PC-3 (cell line): Measurements from ENCODE around the gene ANKZF1. TPM values are rescaled to one million over a fixed set of nuclear protein-coding genes. Genes with fewer than 3 reads are reported as not detected.
A peak's percentile ranks its signal among the peaks of the same experiment; 100 is the strongest.

ENCODE experiments used
- ATAC-seq: fragments of 200-7000 bp; cut with Tn5 transposase; 2 replicates; pipeline ENCODE4 v1.9.1; 2020; ENCODE audit warnings: mild to moderate bottlenecking, moderate library complexity
- BruUV-seq: library from RNA; stranded (reverse); fragments of 400-500 nt; replicated peaks from 2 replicates; lab custom pipeline; 2021; lab: Mats Ljungman, UMichigan
- CTCF ChIA-PET: fragments of 300-600 bp; sonication (Branson Sonifier 250); formaldehyde crosslinking; loops from one replicate; lab custom pipeline; 2022; ENCODE audit warnings: antibody characterized with exemption; lab: Charles Lee
- POLR2A ChIA-PET: fragments of 300-600 bp; sonication (Branson Sonifier 250); formaldehyde crosslinking; loops from one replicate; lab custom pipeline; 2022; ENCODE audit warnings: antibody characterized with exemption; ENCODE audit not compliant: unreplicated experiment; lab: Charles Lee
- DNase-seq: peaks from one replicate; pipeline ENCODE4 v3.0.0-alpha.2; 2015
- H2AFZ ChIP-seq: fragments of 300-600 bp; sonication (generic); 2 replicates; pipeline ENCODE4 v1.6.0; 2016; ENCODE audit warnings: antibody characterized with exemption, low read length
- H3F3A ChIP-seq: fragments of 300-600 bp; sonication (generic); one replicate; pipeline ENCODE4 v1.6.0; 2017; ENCODE audit warnings: antibody characterized with exemption, low read length, control low read depth, mild to moderate bottlenecking; ENCODE audit not compliant: unreplicated experiment
- H3K27ac ChIP-seq: fragments of 300-600 bp; sonication (generic); 2 replicates; pipeline ENCODE4 v1.5.1; 2016; ENCODE audit warnings: mild to moderate bottlenecking, low read length
- H3K27me3 ChIP-seq: fragments of 300-600 bp; sonication (generic); 2 replicates; pipeline ENCODE4 v1.6.1; 2016; ENCODE audit warnings: low read length, mixed read lengths
- H3K36me3 ChIP-seq: fragments of 300-600 bp; sonication (generic); 2 replicates; pipeline ENCODE4 v1.6.1; 2016; ENCODE audit warnings: low read depth, mixed run types, low read length, mixed read lengths
- H3K4me1 ChIP-seq: fragments of 300-600 bp; sonication (generic); 2 replicates; pipeline ENCODE4 v1.5.1; 2016; ENCODE audit warnings: low read length; ENCODE audit not compliant: insufficient read depth
- H3K4me2 ChIP-seq: fragments of 300-600 bp; sonication (generic); 2 replicates; pipeline ENCODE4 v1.6.0; 2016; ENCODE audit warnings: low read length
- H3K4me3 ChIP-seq: fragments of 300-600 bp; sonication (generic); 2 replicates; pipeline ENCODE4 v1.5.1; 2016; ENCODE audit warnings: mild to moderate bottlenecking, low read length, mixed read lengths
- H3K79me2 ChIP-seq: fragments of 300-600 bp; sonication (generic); 2 replicates; pipeline ENCODE4 v1.6.1; 2017; ENCODE audit warnings: low read length, mixed read lengths
- H3K9ac ChIP-seq: fragments of 300-600 bp; sonication (generic); 2 replicates; pipeline ENCODE4 v1.6.0; 2016; ENCODE audit warnings: mild to moderate bottlenecking, low read length
- H3K9me2 ChIP-seq: fragments of 300-600 bp; sonication (generic); replicated peaks from 2 replicates; pipeline ENCODE4 v1.6.1; 2016; ENCODE audit warnings: mixed run types, low read length, mixed read lengths
- H3K9me3 ChIP-seq: fragments of 300-600 bp; sonication (generic); 2 replicates; pipeline ENCODE4 v1.6.1; 2016; ENCODE audit warnings: low read length, mixed read lengths
- H4K20me1 ChIP-seq: fragments of 300-600 bp; sonication (generic); 2 replicates; pipeline ENCODE4 v1.6.1; 2016; ENCODE audit warnings: low read length, mixed read lengths
- CTCF ChIP-seq: fragments of 300-600 bp; sonication (generic); conservative IDR thresholded peaks from 2 replicates; pipeline ENCODE4 v1.5.1; 2017; ENCODE audit warnings: antibody characterized with exemption, low read depth, mild to moderate bottlenecking, low read length
- EZH2 ChIP-seq: fragments of 300-600 bp; sonication (generic); IDR thresholded peaks from one replicate; pipeline ENCODE4 v1.6.1; 2017; ENCODE audit warnings: antibody characterized with exemption, mild to moderate bottlenecking, low read length; ENCODE audit not compliant: unreplicated experiment
- EZH2phosphoT487 ChIP-seq: fragments of 300-600 bp; sonication (generic); IDR thresholded peaks from 2 replicates; pipeline ENCODE4 v1.6.1; 2018; ENCODE audit warnings: mild to moderate bottlenecking, antibody characterized with exemption, low read length, borderline replicate concordance
- intact Hi-C: fragments of 100-400 bp; cut with micrococcal nuclease; formaldehyde crosslinking; loops from 2 replicates; pipeline ENCODE4 v1.9.0; 2023
- total RNA-seq: library from RNA; depleted of rRNA; stranded (reverse); fragments of >200 nt; gene quantifications from 2 replicates; pipeline ENCODE4 v1.2.3, GENCODE V29; 2014

The ANKZF1 gene
- total RNA-seq, 1 experiment from 2014 or later: 67.9 TPM

- Histone ChIP-seq H3K9me3 (no peaks in the 10 kb centered on the region), H3F3A (no peaks in the 10 kb centered on the region), H3K4me2 (no peak overlapping the region), H3K4me3 (no peak overlapping the region), H3K27me3 (no peaks in the 10 kb centered on the region), H4K20me1 (no peaks in the 10 kb centered on the region), H3K9ac (no peak overlapping the region), H3K27ac (no peak overlapping the region), H2AFZ (no peak overlapping the region), H3K4me1 (peaks cover 25% of the 10 kb centered on the region), H3K36me3 (peaks cover 7% of the 10 kb centered on the region; the same call in 1 of the 2 replicates), H3K9me2 (no peaks in the 10 kb centered on the region), H3K79me2 (peaks cover 29% of the 10 kb centered on the region)
- intact Hi-C loops: no loop called here
- TF ChIP-seq CTCF (no peak), EZH2 (no peak)
- ChIA-PET CTCF (no interaction called here), POLR2A (no interaction called here)
- no peak for DNase-seq
- ATAC-seq: no peak
- BruUV-seq: no TSS peak
Observed at GRCh38 chr2:219243291-219243761, 13.7 kb downstream of the ANKZF1 start.

- TF ChIP-seq EZH2phosphoT487: no peak
- TF ChIP-seq EZH2: no peak
- TF ChIP-seq CTCF: no peak
- Histone ChIP-seq H3K4me1 (peaks cover 39% of the 10 kb centered on the region), H3K9me3 (no peaks in the 10 kb centered on the region), H3K79me2 (peaks cover 29% of the 10 kb centered on the region), H3K27me3 (no peaks in the 10 kb centered on the region), H3K4me2 (peak overlapping the region; percentile 92), H3K9ac (peak overlapping the region; percentile 93), H3K27ac (no peak overlapping the region), H3K9me2 (no peaks in the 10 kb centered on the region), H4K20me1 (no peaks in the 10 kb centered on the region), H3F3A (peaks cover 5% of the 10 kb centered on the region), H3K4me3 (peak overlapping the region; percentile 88), H3K36me3 (peaks cover 8% of the 10 kb centered on the region; the same call in 1 of the 2 replicates), H2AFZ (peak overlapping the region; percentile 83)
- ChIA-PET POLR2A (interaction anchor here (0.5 to 1.4 kb wide), 5 partner anchors 27 to 127 kb away, joined by 3 to 5 read pairs (median 4); no protein-coding TSS in a partner anchor), CTCF (interaction anchor here (0.9 to 1.9 kb wide), 2 partner anchors 30 to 50 kb away, joined by 3 to 6 read pairs; no protein-coding TSS in a partner anchor)
- BruUV-seq: TSS peak; percentile 80
- intact Hi-C loops: no loop called here
- ATAC-seq (no peak), DNase-seq (no peak)
Observed at GRCh38 chr2:219244789-219245147, 15.2 kb downstream of the ANKZF1 start.

GRCh38 chr2:219245148-219245898 lies 15.7 kb downstream of the ANKZF1 start, which contains the start of the genes GLB1L and STK16:
Gene GLB1L (minus strand): TSS chr2:219245444. CDS start chr2:219243573, 1,871 bp downstream.
Gene STK16 (plus strand): TSS chr2:219245479. CDS start chr2:219246000, 521 bp downstream.
- H3K27ac ChIP-seq: peak within 1 kb of the TSS; percentile 48
- peak within 1 kb of the TSS; percentile 83 for H2AFZ ChIP-seq
- H3F3A ChIP-seq: peaks cover 5% of the 10 kb centered on the region
- CTCF ChIA-PET: interaction anchor here (0.9 to 1.9 kb wide), 3 partner anchors 29 to 50 kb away, joined by 3 to 6 read pairs (median 4); partner anchors contain the start of gene DNAJB2
- TF ChIP-seq EZH2phosphoT487: no peak
- TF ChIP-seq EZH2: no peak
- no peak for TF ChIP-seq CTCF
- POLR2A ChIA-PET: interaction anchor here (0.5 to 1.4 kb wide), 4 partner anchors 29 to 126 kb away, joined by 3 to 5 read pairs (median 4); no protein-coding TSS in a partner anchor
- peaks cover 8% of the 10 kb centered on the region for H3K36me3 ChIP-seq
- ATAC-seq (peak; percentile 64), DNase-seq (peak; percentile 93)
- BruUV-seq: TSS peak; percentile 75
- H3K9me3 ChIP-seq: no peaks in the 10 kb centered on the region
- H4K20me1 ChIP-seq: no peaks in the 10 kb centered on the region
- peaks cover 45% of the 10 kb centered on the region for H3K4me1 ChIP-seq
- intact Hi-C loops: no loop called here
- H3K9ac ChIP-seq: peak within 1 kb of the TSS; percentile 93
- H3K4me2 ChIP-seq: peak within 1 kb of the TSS; percentile 92
- no peaks in the 10 kb centered on the region for H3K27me3 ChIP-seq
- H3K79me2 ChIP-seq: peaks cover 29% of the 10 kb centered on the region
- H3K9me2 ChIP-seq: no peaks in the 10 kb centered on the region
- H3K4me3 ChIP-seq: peak within 1 kb of the TSS; percentile 88
